Endothelial cell of umbilical vein (primary cell): ENCODE results near the gene ZRANB1. TPM values are rescaled to one million over a fixed set of nuclear protein-coding genes. Genes with fewer than 3 reads are reported as not detected.

Experiments used
- BruUV-seq: library from RNA; stranded (reverse); fragments of 400-500 nt; replicated peaks from 2 replicates; lab custom pipeline; 2021; lab: Mats Ljungman, UMichigan
- CTCF ChIA-PET: fragments of 300-600, 350-600 bp; sonication (Branson Sonifier 250); formaldehyde crosslinking; loops from one replicate; lab custom pipeline; 2021; ENCODE audit warnings: antibody characterized with exemption, inconsistent platforms; lab: Charles Lee
- POLR2A ChIA-PET: fragments of 300-600, 350-600 bp; sonication (Branson Sonifier 250); formaldehyde crosslinking; loops from one replicate; lab custom pipeline; 2021; ENCODE audit warnings: antibody characterized with exemption, inconsistent platforms; lab: Charles Lee
- DNase-seq: peaks from one replicate; pipeline ENCODE4 v3.0.0-alpha.2; 2011; ENCODE audit warnings: low read depth, low spot score
- FAIRE-seq: peaks from 2 replicates; lab custom pipeline; 2011; peaks lifted over from hg19 to GRCh38; lab: Jason Lieb, UNC
- H2AFZ ChIP-seq: 2 replicates; pipeline ENCODE4 v1.6.0; 2012; ENCODE audit warnings: low read depth, low read length, control low read depth, inconsistent platforms
- H3K27ac ChIP-seq: 2 replicates; pipeline ENCODE4 v1.5.1; 2011; ENCODE audit warnings: low read depth, mild to moderate bottlenecking, control low read depth, low read length, moderate library complexity; ENCODE audit not compliant: insufficient read depth
- H3K27me3 ChIP-seq, 2 experiments: 2 replicates each; pipeline versions ENCODE4 v1.6.0 to v1.6.1; 2011; ENCODE audit warnings: low read length in 2 of 2, mixed read lengths in 1 of 2; ENCODE audit not compliant: control insufficient read depth in 2 of 2, insufficient read depth in 2 of 2
- H3K36me3 ChIP-seq, 2 experiments: 2 replicates in 1 of 2; 3 replicates in 1 of 2; pipeline ENCODE4 v1.5.1; 2011; ENCODE audit warnings: low read length in 2 of 2, mild to moderate bottlenecking in 1 of 2, moderate library complexity in 1 of 2; ENCODE audit not compliant: control insufficient read depth in 2 of 2, insufficient read depth in 2 of 2; ENCODE audit errors: extremely low read depth in 1 of 2
- H3K4me1 ChIP-seq: 3 replicates; pipeline ENCODE4 v1.5.1; 2011; ENCODE audit warnings: mild to moderate bottlenecking, low read length; ENCODE audit not compliant: control insufficient read depth, insufficient read depth; ENCODE audit errors: extremely low read depth
- H3K4me2 ChIP-seq: 2 replicates; pipeline ENCODE4 v1.6.1; 2011; ENCODE audit warnings: low read length, control low read depth, mixed read lengths; ENCODE audit not compliant: insufficient read depth
- H3K4me3 ChIP-seq, 3 experiments: fragments of 200-600 bp in 1 of 3; sonication (generic), shearing (Covaris generic) in 1 of 3; replicated peaks in 1 of 3; 2 replicates each; pipeline ENCODE4 v1.5.1; 2011 to 2016; ENCODE audit warnings: control low read depth in 3 of 3, low read length in 3 of 3, mild to moderate bottlenecking in 2 of 3, inconsistent platforms in 1 of 3, low read depth in 1 of 3, moderate library complexity in 1 of 3; ENCODE audit not compliant: insufficient read depth in 1 of 3
- H3K79me2 ChIP-seq: 2 replicates; pipeline ENCODE4 v1.6.0; 2012; ENCODE audit warnings: low read length, inconsistent platforms; ENCODE audit not compliant: control insufficient read depth, insufficient read depth
- H3K9ac ChIP-seq: replicated peaks from 2 replicates; pipeline ENCODE3; 2011; ENCODE audit warnings: low read length, control low read depth; ENCODE audit not compliant: insufficient read depth; ENCODE audit errors: extremely low read depth
- H3K9me1 ChIP-seq: replicated peaks from 3 replicates; pipeline ENCODE4 v1.6.0; 2011; ENCODE audit warnings: mild to moderate bottlenecking, low read length; ENCODE audit not compliant: control insufficient read depth, insufficient read depth; ENCODE audit errors: extremely low read depth
- H3K9me3 ChIP-seq: replicated peaks from 2 replicates; pipeline ENCODE4 v1.5.1; 2012; ENCODE audit warnings: low read length, inconsistent platforms; ENCODE audit not compliant: control insufficient read depth, insufficient read depth
- H4K20me1 ChIP-seq: replicated peaks from 2 replicates; pipeline ENCODE3; 2011; ENCODE audit warnings: mild to moderate bottlenecking, low read length; ENCODE audit not compliant: control insufficient read depth, insufficient read depth; ENCODE audit errors: extremely low read depth
- EZH2 ChIP-seq: IDR thresholded peaks from 2 replicates; pipeline ENCODE4 v1.6.1; 2012; ENCODE audit warnings: borderline replicate concordance, low read depth, mild to moderate bottlenecking, moderate library complexity, low read length, inconsistent platforms; ENCODE audit not compliant: severe bottlenecking
- FOS ChIP-seq: IDR thresholded peaks from 2 replicates; pipeline ENCODE4 v1.6.1; 2011; ENCODE audit warnings: mild to moderate bottlenecking, low read length, moderate library complexity, borderline replicate concordance; ENCODE audit not compliant: insufficient read depth
- JUN ChIP-seq: IDR thresholded peaks from 2 replicates; pipeline ENCODE4 v1.6.1; 2011; ENCODE audit warnings: borderline replicate concordance, low read depth; ENCODE audit not compliant: insufficient read length, insufficient read depth
- POLR2A ChIP-seq: IDR thresholded peaks from 2 replicates; pipeline ENCODE4 v1.6.1; 2012; ENCODE audit warnings: low read depth, mild to moderate bottlenecking, control low read depth, low read length
- POLR2AphosphoS5 ChIP-seq: IDR thresholded peaks from 2 replicates; pipeline ENCODE4 v1.6.1; 2012; ENCODE audit warnings: low read depth, mild to moderate bottlenecking, control low read depth, low read length, moderate library complexity; ENCODE audit not compliant: insufficient read depth
- dilution Hi-C: fragments of 300-500 bp; cut with MboI; formaldehyde crosslinking; loops from one replicate; pipeline ENCODE4 v1.15.0; 2019; ENCODE audit warnings: low sequenced_read_pairs; ENCODE audit not compliant: extremely low pct_ligation_motif_present
- intact Hi-C: fragments of 100-400 bp; cut with micrococcal nuclease; formaldehyde crosslinking; loops from one replicate; pipeline ENCODE4 v1.10.0; 2022
- polyA plus RNA-seq, 4 experiments: library from polyadenylated mRNA; depleted of rRNA in 3 of 4; stranded (reverse) in 3 of 4; unstranded in 1 of 4; fragments of >200 nt; gene quantifications; 2 replicates each; pipeline versions ENCODE4 v1.2.1 to v1.2.3, GENCODE V29; 2011 to 2012; ENCODE audit warnings: missing spikeins in 1 of 4
- total RNA-seq: library from RNA; stranded (reverse); gene quantifications from 2 replicates; pipeline ENCODE4 v1.2.3, GENCODE V29; 2021
- TF ChIP-seq, protein P1 (sequence below): IDR thresholded peaks from 2 replicates; pipeline ENCODE4 v1.6.1; 2011; ENCODE audit not compliant: insufficient read depth, insufficient read length
- TF ChIP-seq, protein P2 (sequence below), 2 donors: IDR thresholded peaks; 1 replicate in 1 of 2; 2 replicates in 1 of 2; pipeline ENCODE4 v1.5.1; 2011; ENCODE audit warnings: low read length in 2 of 2, mild to moderate bottlenecking in 2 of 2, moderate library complexity in 2 of 2, control low read depth in 1 of 2, inconsistent platforms in 1 of 2, low read depth in 1 of 2; ENCODE audit not compliant: insufficient read depth in 1 of 2; ENCODE audit errors: extremely low read depth in 1 of 2

The ZRANB1 gene
- total and polyA plus RNA-seq, 2 donors (not counting 3 experiments of a cell fraction or from before 2014, with no cell fraction given), result 6.2 to 17.7 TPM

DNA sequence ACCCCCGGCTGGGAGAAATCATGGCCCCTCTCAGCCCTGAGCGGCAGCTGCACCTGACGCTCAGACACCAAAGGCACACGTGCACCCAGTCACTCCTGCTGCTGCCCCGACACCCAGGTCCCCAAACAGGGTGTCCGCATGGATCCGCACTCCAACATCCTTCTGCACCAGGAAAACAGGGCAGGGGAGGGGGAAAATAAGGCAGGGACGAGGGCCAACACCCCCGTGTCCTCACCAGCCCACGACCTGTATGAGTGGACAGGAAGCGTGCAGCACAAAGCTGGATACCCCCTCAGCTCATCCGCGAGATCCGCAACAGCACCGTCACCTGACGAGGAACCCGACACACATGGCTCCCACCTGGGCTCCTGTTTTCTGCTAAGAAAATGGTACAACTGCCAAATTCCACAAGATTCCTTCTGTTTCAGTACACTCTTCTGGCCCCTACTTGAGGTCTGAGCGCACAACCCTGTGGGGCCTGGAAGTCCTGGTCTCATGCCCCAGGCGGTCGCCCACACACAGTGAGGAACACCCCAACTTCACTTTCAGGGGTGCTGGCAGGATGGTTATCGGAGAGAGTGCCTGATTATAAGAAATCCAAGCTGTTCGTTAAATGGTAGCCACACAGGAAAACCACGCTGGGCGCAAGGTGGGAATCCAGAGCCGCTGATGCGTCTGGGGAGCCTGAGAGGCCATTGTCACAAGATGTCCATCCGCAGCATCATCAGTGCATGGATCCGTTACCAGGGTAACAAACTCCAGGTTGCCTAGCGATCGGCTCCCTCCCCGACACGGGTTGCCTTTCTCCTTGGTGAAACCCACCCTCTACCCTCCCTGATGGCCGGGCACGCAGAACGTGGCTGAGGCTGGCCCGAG, 63.6 kb downstream of the ZRANB1 start:
- dilution Hi-C loops, result no loop called here

More for the DNA sequence above, 63.6 kb downstream of the ZRANB1 start:
- intact Hi-C loops, result no loop called here
- ChIA-PET CTCF (no interaction called here), POLR2A (no interaction called here)
- TF ChIP-seq, protein P1, sequence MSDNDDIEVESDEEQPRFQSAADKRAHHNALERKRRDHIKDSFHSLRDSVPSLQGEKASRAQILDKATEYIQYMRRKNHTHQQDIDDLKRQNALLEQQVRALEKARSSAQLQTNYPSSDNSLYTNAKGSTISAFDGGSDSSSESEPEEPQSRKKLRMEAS, result no peak
- TF ChIP-seq POLR2AphosphoS5, result no peak
- TF ChIP-seq JUN, result no peak
- TF ChIP-seq POLR2A, result no peak
- TF ChIP-seq EZH2, result no peak
- no peak for TF ChIP-seq FOS
- TF ChIP-seq, protein P2, sequence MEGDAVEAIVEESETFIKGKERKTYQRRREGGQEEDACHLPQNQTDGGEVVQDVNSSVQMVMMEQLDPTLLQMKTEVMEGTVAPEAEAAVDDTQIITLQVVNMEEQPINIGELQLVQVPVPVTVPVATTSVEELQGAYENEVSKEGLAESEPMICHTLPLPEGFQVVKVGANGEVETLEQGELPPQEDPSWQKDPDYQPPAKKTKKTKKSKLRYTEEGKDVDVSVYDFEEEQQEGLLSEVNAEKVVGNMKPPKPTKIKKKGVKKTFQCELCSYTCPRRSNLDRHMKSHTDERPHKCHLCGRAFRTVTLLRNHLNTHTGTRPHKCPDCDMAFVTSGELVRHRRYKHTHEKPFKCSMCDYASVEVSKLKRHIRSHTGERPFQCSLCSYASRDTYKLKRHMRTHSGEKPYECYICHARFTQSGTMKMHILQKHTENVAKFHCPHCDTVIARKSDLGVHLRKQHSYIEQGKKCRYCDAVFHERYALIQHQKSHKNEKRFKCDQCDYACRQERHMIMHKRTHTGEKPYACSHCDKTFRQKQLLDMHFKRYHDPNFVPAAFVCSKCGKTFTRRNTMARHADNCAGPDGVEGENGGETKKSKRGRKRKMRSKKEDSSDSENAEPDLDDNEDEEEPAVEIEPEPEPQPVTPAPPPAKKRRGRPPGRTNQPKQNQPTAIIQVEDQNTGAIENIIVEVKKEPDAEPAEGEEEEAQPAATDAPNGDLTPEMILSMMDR (IDR thresholded peaks at IDR 0.05; ENCODE audit: extremely low read depth in 1 of 2, insufficient read depth in 1 of 2, low read depth in 1 of 2, low read length in 2 of 2), result no peak
- DNase-seq, result no peak
- no peaks in the 10 kb centered on the region for H3K9me1 ChIP-seq
- no peak overlapping the region for H2AFZ ChIP-seq
- H3K4me3 ChIP-seq, result no peak overlapping the region
- peaks cover 2 to 45% of the 10 kb centered on the region in 2 experiments for H3K36me3 ChIP-seq
- H3K79me2 ChIP-seq, result peaks cover 38% of the 10 kb centered on the region
- no peak overlapping the region for H3K4me2 ChIP-seq
- H3K27me3 ChIP-seq, result no peaks in the 10 kb centered on the region
- no peaks in the 10 kb centered on the region for H3K4me1 ChIP-seq
- no peak for FAIRE-seq
- no peaks in the 10 kb centered on the region for H3K9me3 ChIP-seq
- no peak overlapping the region for H3K27ac ChIP-seq
- no peak overlapping the region for H3K9ac ChIP-seq
- no peaks in the 10 kb centered on the region for H4K20me1 ChIP-seq
- no TSS peak for BruUV-seq
